Neural progenitor cell (in vitro differentiated cells): ENCODE measurements around the gene SNF8. TPM values are rescaled to one million over a fixed set of nuclear protein-coding genes. Genes with fewer than 3 reads are reported as not detected.
A peak's percentile ranks its signal among the peaks of the same experiment; 100 is the strongest.

Experiments
- DNase-seq: peaks from one replicate; pipeline ENCODE4 v3.0.0-alpha.2; 2016; ENCODE audit warnings: low spot score
- H2AFZ ChIP-seq: fragments of 200-600 bp; sonication (generic); replicated peaks from 2 replicates; pipeline ENCODE4 v1.6.1; 2016; ENCODE audit warnings: antibody characterized with exemption
- H3F3A ChIP-seq: fragments of 200-600 bp; sonication (generic); 2 replicates; pipeline ENCODE4 v1.6.1; 2016; ENCODE audit warnings: antibody characterized with exemption, low read depth
- H3K27ac ChIP-seq: fragments of 200-600 bp; sonication (generic); 2 replicates; pipeline ENCODE4 v1.5.1; 2016; ENCODE audit warnings: mild to moderate bottlenecking
- H3K27me3 ChIP-seq: fragments of 200-600 bp; sonication (generic); 2 replicates; pipeline ENCODE4 v1.6.1; 2016; ENCODE audit warnings: mild to moderate bottlenecking, moderate library complexity
- H3K36me3 ChIP-seq: fragments of 200-600 bp; sonication (generic); 2 replicates; pipeline ENCODE4 v1.5.1; 2016
- H3K4me1 ChIP-seq: fragments of 200-600 bp; sonication (generic); 2 replicates; pipeline ENCODE4 v1.6.1; 2016; ENCODE audit warnings: mixed run types
- H3K4me2 ChIP-seq: fragments of 200-600 bp; sonication (generic); 2 replicates; pipeline ENCODE4 v1.6.1; 2016
- H3K4me3 ChIP-seq: fragments of 200-600 bp; sonication (generic); 2 replicates; pipeline ENCODE4 v1.5.1; 2016
- H3K79me2 ChIP-seq: fragments of 200-600 bp; sonication (generic); 2 replicates; pipeline ENCODE4 v1.6.1; 2016; ENCODE audit warnings: low read depth
- H3K9ac ChIP-seq: fragments of 200-600 bp; sonication (generic); 2 replicates; pipeline ENCODE4 v1.6.1; 2016
- H3K9me3 ChIP-seq: fragments of 200-600 bp; sonication (generic); 2 replicates; pipeline ENCODE4 v1.5.1; 2016; ENCODE audit warnings: low read depth
- H4K20me1 ChIP-seq: fragments of 200-600 bp; sonication (generic); 2 replicates; pipeline ENCODE4 v1.6.1; 2016; ENCODE audit warnings: low read depth
- H3K27ac Mint-ChIP-seq: 3 replicates; pipeline ENCODE4 v1.8.0; 2021; ENCODE audit warnings: mixed read lengths
- H3K27me3 Mint-ChIP-seq: 2 replicates; pipeline ENCODE4 v1.8.0; 2022; ENCODE audit warnings: low read depth, mild to moderate bottlenecking, inconsistent platforms, moderate library complexity, mixed read lengths; ENCODE audit not compliant: insufficient read depth
- H3K36me3 Mint-ChIP-seq: 3 replicates; pipeline ENCODE4 v1.8.0; 2021; ENCODE audit warnings: mixed read lengths
- H3K4me1 Mint-ChIP-seq: 3 replicates; pipeline ENCODE4 v1.8.0; 2021; ENCODE audit warnings: mixed read lengths
- H3K4me3 Mint-ChIP-seq: 3 replicates; pipeline ENCODE4 v1.8.0; 2021; ENCODE audit warnings: mild to moderate bottlenecking, moderate library complexity, mixed read lengths
- H3K9me3 Mint-ChIP-seq: 3 replicates; pipeline ENCODE4 v1.8.0; 2020; ENCODE audit warnings: mixed read lengths
- CTCF ChIP-seq: fragments of 200-600 bp; sonication (generic); IDR thresholded peaks from 2 replicates; pipeline ENCODE4 v1.5.1; 2017; ENCODE audit warnings: antibody characterized with exemption, mild to moderate bottlenecking
- EZH2 ChIP-seq: fragments of 200-600 bp; sonication (generic); IDR thresholded peaks from 2 replicates; pipeline ENCODE4 v1.6.1; 2017; ENCODE audit warnings: antibody characterized with exemption, mild to moderate bottlenecking, moderate library complexity
- EZH2phosphoT487 ChIP-seq: fragments of 200-600 bp; sonication (generic); IDR thresholded peaks from 2 replicates; pipeline ENCODE4 v1.6.1; 2017; ENCODE audit warnings: antibody characterized with exemption
- total RNA-seq: library from RNA; depleted of rRNA; stranded (reverse); fragments of >200 nt; gene quantifications from 2 replicates; pipeline ENCODE4 v1.2.3, GENCODE V29; 2015; ENCODE audit warnings: low replicate concordance

The SNF8 gene
- total RNA-seq, 1 donor from 2014 or later, result 103 TPM

- Histone ChIP-seq H3K36me3 (no peaks in the 10 kb centered on the region), H3K4me2 (no peak overlapping the region), H3F3A (peaks cover 26% of the 10 kb centered on the region), H3K27me3 (no peaks in the 10 kb centered on the region), H3K9ac (no peak overlapping the region), H3K4me3 (no peak overlapping the region), H3K9me3 (no peaks in the 10 kb centered on the region), H3K79me2 (no peaks in the 10 kb centered on the region), H4K20me1 (no peaks in the 10 kb centered on the region), H3K27ac (no peak overlapping the region), H3K4me1 (peaks cover 24% of the 10 kb centered on the region), H2AFZ (peak overlapping the region; percentile 58)
- H3K27me3 Mint-ChIP-seq, result no peaks in the 10 kb centered on the region
- no peaks in the 10 kb centered on the region for H3K9me3 Mint-ChIP-seq
- H3K36me3 Mint-ChIP-seq, result no peaks in the 10 kb centered on the region
- peak overlapping the region; percentile 66 for H3K4me3 Mint-ChIP-seq
- peak; percentile 30 for DNase-seq
- peak overlapping the region; percentile 97 for H3K27ac Mint-ChIP-seq
- peaks cover 55% of the 10 kb centered on the region for H3K4me1 Mint-ChIP-seq
- TF ChIP-seq EZH2, result no peak
- TF ChIP-seq CTCF, result no peak
- TF ChIP-seq EZH2phosphoT487, result no peak
Measured at GRCh38 chr17:48970865-48971687, 26.4 kb upstream of the SNF8 start.

GRCh38 chr17:48970224-48970623, 25.6 kb upstream of the SNF8 start:
- H3K4me1 Mint-ChIP-seq, result peaks cover 55% of the 10 kb centered on the region
- no peaks in the 10 kb centered on the region for H3K36me3 Mint-ChIP-seq
- H3K9me3 Mint-ChIP-seq, result no peaks in the 10 kb centered on the region
- no peaks in the 10 kb centered on the region for H3K27me3 Mint-ChIP-seq
- H3K36me3 ChIP-seq, result no peaks in the 10 kb centered on the region
- H3F3A ChIP-seq, result peaks cover 26% of the 10 kb centered on the region
- H3K79me2 ChIP-seq, result no peaks in the 10 kb centered on the region
- no peak for DNase-seq
- peak overlapping the region; percentile 66 for H3K4me3 Mint-ChIP-seq
- no peak overlapping the region for H3K27ac ChIP-seq
- no peak for TF ChIP-seq CTCF
- no peak for TF ChIP-seq EZH2phosphoT487
- no peak for TF ChIP-seq EZH2
- H3K9me3 ChIP-seq, result no peaks in the 10 kb centered on the region
- H3K9ac ChIP-seq, result no peak overlapping the region
- H3K4me3 ChIP-seq, result no peak overlapping the region
- H4K20me1 ChIP-seq, result no peaks in the 10 kb centered on the region
- peak overlapping the region; percentile 58 for H2AFZ ChIP-seq
- no peaks in the 10 kb centered on the region for H3K27me3 ChIP-seq
- no peak overlapping the region for H3K27ac Mint-ChIP-seq
- H3K4me1 ChIP-seq, result peaks cover 24% of the 10 kb centered on the region
- H3K4me2 ChIP-seq, result no peak overlapping the region

- Histone ChIP-seq H3K27ac (no peak overlapping the region), H4K20me1 (no peaks in the 10 kb centered on the region), H3K9me3 (no peaks in the 10 kb centered on the region), H3K36me3 (no peaks in the 10 kb centered on the region), H3K9ac (no peak overlapping the region), H3F3A (peaks cover 26% of the 10 kb centered on the region), H2AFZ (peak overlapping the region; percentile 30), H3K4me2 (peak overlapping the region; percentile 50), H3K4me1 (peaks cover 18% of the 10 kb centered on the region), H3K4me3 (no peak overlapping the region), H3K27me3 (no peaks in the 10 kb centered on the region), H3K79me2 (no peaks in the 10 kb centered on the region)
- TF ChIP-seq CTCF (no peak), EZH2phosphoT487 (no peak)
- DNase-seq, result peak; percentile 56
- Mint-ChIP-seq H3K9me3 (no peaks in the 10 kb centered on the region), H3K27ac (peak overlapping the region; percentile 66), H3K27me3 (peaks cover 10% of the 10 kb centered on the region), H3K36me3 (no peaks in the 10 kb centered on the region), H3K4me1 (peaks cover 27% of the 10 kb centered on the region), H3K4me3 (no peak overlapping the region)
Measured at GRCh38 chr17:48961516-48962233, 17.0 kb upstream of the SNF8 start.
